GM04504 (cell line): ENCODE data around the gene SLC12A9.
"Not testable (repeated sequence)": the region's sequence is repeated elsewhere in the genome, so short reads cannot be mapped to it uniquely, and the experiment has no call there.

ENCODE experiments used
- DNase-seq: peaks from one replicate; pipeline ENCODE4 v3.0.0-alpha.2; 2012; ENCODE audit warnings: low read depth

Gene SLC12A9

DNA sequence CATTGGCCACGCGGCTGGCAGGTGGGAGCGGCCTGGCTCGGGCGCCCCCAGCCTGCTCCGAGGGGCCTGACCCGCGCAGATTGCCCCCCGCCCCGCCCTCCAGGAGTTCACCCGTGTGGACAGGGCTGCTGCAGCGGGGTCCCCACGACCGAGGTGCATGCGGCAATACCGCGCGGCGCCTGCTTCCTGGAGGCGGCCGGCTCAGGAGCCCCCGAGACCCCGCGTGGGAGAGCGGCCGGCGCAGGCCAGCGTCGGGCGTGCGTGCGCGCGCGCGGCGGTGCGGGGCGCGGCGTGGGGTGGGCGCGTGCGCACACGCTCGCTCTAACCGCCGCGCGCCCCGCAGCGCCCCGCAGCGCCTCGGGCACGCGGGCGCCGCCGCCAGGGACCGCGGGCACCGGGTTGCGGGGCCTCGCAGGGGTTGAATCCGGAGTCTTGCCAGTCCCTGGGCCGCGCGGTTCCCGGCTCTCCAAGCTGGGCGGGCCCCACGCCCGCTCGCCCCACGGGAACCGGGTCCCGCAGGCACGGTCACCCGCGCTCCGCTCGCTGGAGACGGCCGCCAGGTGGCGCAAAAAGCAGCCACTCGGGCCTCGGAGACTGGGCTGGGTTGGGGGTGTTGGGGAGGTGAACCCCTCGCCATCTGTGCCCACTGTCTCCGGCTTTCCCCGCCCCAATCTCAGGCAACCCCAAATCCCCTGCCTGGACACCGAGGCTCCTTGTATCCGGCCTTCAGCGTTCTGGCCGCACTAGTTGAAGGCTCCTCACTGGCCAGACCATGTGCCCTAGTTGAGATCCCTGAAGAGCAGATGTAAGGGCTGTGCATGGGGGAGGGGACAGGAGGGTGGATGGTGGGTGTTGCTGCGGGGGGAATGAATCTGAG lies 44.5 kb downstream of the SLC12A9 start:
- DNase-seq: no peak

DNA sequence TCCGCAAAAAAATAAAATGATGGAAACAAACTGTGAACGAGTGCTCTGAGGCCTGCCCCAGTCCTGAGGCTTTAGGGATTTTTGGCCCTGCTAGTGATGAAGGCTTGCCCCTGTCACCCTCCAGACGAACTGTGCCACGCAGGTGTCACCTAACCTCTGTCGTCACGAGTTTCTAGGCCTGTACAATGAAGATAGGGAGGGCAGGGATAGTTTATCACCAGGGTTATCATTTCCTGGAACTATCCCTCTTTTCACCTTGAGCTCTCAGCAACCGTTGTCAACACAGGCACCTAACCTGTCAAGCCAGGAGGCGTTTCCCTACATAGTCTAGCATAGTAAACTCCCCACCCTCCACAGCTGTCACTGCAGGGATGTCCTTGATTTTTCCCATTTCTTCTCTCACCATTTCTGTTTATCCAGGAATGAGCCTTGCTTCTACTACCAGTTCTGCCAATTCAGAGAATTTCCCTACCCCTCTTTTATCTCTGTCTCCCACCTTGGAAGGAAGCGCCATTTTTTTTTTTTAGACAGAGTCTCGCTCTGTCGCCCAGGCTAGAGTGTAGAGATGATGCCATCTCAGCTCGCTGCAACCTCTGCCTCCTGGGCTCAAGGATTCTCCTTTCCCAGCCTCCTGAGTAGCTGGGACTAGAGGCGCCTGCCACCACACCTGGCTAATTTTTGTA lies 45.4 kb downstream of the SLC12A9 start:
- DNase-seq: no peak

DNA sequence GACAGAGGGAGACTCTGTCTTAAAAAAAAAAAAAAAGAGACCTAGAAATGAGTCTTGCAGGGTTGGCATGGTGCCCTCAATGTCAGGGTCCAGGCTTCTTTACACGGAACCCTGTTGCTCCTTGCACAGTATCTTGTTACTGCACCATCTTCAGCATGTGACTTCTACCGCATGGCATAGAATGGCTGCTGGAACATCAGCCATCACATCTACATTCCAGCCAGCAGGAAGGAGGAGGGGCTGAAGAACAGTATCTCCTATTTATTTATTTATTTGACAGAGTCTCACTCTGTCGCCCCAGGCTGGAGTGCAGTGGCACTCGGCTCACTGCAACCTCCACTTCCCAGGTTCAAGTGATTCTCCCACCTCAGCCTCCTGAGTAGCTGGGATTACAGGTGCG lies 46.9 kb downstream of the SLC12A9 start:
- no peak for DNase-seq

DNA sequence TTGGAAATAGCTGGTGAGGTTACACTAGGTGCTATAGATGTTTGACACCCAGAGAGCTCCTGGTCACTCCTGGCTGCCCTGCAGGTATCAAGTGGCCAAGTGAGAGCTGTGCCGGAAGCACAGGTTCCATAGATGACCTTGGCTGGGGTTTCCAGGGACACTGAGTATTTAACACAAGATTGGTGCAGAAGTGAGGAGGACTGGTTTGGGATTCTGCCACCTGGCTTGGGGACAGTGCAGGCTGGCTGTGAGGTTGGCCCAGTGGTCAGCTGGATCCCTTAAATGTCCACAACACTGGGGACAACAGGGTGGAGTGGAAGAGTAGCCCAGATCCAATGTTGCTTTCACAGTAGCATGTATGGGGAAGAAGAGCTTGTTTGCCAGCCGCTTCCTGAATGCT lies 48.5 kb downstream of the SLC12A9 start:
- DNase-seq: no peak

DNA sequence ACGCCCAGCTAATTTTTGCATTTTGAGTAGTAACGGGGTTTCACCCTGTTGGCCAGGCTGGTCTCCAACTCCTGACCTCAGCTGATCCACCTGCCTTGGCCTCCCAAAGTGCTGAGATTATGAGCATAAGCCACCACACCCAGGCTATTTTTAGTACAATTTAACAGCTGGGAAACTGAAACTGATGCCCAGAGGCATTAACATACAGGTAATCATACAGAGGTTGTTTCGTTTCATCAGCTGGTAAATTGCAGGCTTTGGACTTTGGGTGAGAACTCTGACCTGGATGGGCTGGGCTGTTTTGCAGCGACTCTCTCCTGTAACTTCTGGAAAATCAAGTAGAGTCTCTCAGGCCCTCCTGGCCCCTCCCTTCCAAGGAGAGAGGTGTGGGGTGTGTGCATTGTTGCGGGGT lies 49.4 kb downstream of the SLC12A9 start:
- no peak for DNase-seq

DNA sequence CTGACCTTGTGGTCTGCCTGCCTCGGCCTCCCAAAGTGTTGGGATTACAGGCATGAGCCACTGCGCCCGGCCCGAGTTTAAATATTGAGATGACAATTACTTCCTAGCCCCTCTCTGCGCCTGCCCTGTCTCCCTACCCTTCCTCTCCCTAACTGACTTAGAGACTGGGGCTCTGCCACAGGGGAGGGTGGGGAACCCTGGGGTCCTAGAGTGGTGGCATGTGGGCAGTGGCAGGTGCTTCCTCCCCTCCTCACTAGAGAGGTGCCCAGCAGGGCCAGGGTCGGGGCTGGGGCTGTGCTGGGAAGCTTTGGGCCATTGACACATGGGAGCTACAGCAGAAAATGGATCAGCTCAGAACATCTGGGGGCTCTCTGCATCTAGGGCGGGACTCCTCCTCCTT lies 50.1 kb downstream of the SLC12A9 start:
- no peak for DNase-seq

DNA sequence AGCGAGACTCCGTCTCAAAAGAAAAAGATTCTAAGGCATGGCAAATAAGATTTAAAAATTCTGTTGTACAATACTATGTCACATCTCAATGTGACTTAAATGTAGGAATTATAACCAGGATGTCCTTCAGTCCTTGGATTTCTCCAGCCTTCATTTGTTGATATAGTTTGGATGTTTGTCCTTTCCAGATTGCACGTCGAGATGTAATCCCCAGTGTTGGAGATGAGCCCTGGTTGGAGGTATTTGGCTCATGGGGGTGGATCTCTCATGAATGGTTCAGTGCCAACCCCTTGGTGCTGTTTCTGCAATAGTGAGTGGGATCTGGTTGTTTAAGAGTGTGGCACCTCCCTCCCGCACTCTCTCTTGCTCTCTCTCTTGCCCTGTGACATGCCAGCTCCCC lies 56.0 kb downstream of the SLC12A9 start:
- no peak for DNase-seq

DNA sequence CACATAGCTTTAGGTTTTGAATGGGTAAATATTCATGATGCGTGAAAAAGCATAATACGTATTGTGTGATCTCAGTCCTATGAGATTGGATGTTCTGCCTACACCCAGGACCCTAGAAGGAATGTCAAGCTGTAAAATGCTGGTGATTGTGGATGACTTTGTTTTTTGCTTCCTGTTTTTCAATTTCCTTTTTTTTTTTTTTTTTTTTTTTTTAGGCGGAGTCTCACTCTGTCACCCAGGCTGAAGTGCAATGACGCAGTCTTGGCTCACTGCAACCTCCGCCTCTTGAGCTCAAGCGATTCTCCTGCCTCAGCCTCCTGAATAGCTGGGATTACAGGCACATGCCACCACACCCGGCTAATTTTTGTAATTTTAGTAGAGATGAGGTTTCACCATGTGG lies 57.9 kb downstream of the SLC12A9 start:
- not testable (repeated sequence) for DNase-seq

DNA sequence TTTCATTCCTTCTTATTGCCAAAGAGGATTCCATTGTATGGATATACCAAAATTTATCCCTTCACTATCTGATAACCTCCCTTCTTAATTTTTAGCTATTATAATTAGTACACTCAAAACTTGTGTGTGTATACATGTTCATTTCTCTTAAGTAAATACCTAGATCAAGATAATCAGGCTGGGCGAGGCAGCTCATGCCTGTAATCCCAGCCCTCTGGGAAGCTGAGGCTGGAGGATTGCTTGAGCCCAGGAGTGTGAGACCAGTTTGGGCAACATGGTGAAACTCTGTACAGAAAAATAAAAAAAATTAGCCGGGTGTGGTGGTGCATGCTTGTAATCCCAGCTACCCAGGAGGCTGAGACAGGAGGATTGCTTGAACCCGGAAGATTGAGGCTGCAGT lies 59.0 kb downstream of the SLC12A9 start:
- DNase-seq: no peak

DNA sequence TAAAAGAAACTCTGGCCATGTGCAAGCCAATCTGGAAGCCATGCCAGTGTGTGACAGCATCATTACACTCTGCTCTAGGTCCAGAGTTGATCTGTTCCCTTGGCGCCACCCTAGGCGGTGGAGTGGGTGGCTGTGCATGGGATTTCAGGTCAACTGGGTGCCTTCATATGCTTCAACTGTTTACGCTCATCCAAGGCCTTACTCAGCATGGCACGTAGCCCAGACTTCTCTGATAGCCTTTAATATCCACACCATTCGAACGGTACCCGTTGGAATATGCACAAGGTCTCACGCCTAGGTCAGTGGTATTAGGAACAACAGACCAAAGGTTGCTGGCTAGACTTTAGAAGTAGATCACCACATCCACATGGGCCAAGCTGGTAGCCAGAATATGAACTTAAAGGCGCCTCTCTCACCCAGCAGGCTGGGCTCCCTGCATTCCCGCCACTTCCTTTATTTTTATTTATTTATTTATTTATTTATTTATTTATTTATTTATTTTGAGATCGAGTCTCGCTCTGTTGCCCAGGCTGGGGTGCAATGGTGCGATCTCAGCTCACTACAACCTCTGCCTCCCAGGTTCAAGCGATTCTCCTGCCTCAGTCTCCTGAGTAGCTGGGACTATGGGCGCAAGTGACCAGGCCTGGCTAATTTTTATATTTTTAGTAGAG lies 61.8 kb downstream of the SLC12A9 start:
- DNase-seq: no peak

DNA sequence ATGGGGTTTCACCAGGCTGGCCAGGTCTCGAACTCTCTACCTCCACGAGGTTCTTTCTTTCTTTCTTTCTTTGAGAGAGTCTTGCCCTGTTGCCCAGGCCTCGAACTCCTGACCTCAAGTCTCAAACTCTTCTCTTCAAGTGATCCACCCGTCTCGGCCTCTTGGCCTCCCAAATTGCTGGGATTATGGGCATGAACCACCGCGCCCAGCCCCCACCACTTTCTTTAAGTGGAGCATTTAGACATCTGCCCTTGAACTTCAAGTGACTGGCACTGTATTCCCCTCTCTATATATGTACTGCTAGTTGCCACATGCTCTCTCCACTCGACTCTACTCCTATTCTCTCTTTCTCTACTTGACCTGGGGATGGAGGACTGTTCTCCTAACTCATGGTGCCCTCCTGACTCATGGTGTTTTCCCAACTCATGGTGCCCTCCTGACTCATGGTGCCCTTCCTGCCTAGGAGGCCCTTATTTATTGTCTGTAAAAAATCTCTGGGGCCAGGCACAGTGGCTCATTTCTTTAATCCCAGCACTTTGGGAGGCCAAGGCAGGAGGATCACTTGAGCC lies 62.5 kb downstream of the SLC12A9 start:
- DNase-seq: no peak
